BJ (cell line): ENCODE measurements around the gene FGF14. TPM values are rescaled to one million over a fixed set of nuclear protein-coding genes. Genes with fewer than 3 reads are reported as not detected.

Experiments used
- CTCF ChIA-PET: fragments of 350-600 bp; formaldehyde crosslinking; extraction: SDS; loops from one replicate; lab custom pipeline; 2021; ENCODE audit warnings: antibody characterized with exemption, inconsistent platforms; lab: Yijun Ruan, JAX
- POLR2A ChIA-PET: fragments of 300-600 bp; sonication (Branson Sonifier 250); formaldehyde crosslinking; extraction: SDS; loops from one replicate; lab custom pipeline; 2021; ENCODE audit warnings: antibody characterized with exemption; lab: Charles Lee
- DNase-seq: peaks from one replicate; pipeline ENCODE4 v3.0.0-alpha.2; 2011; ENCODE audit warnings: low read depth
- H3K27me3 ChIP-seq: 2 replicates; pipeline ENCODE4 v1.6.0; 2011; ENCODE audit warnings: low read length; ENCODE audit not compliant: control insufficient read depth, insufficient read depth
- H3K36me3 ChIP-seq: 2 replicates; pipeline ENCODE4 v1.5.1; 2011; ENCODE audit warnings: low read length; ENCODE audit not compliant: control insufficient read depth, insufficient read depth
- H3K4me3 ChIP-seq: 2 replicates; pipeline ENCODE4 v1.5.1; 2011; ENCODE audit warnings: low read depth, mild to moderate bottlenecking, control low read depth, low read length
- CTCF ChIP-seq: IDR thresholded peaks from 2 replicates; pipeline ENCODE4 v1.5.1; 2011; ENCODE audit warnings: low read depth, mild to moderate bottlenecking, control low read depth, inconsistent platforms, low read length, moderate library complexity; ENCODE audit not compliant: insufficient read depth
- polyA plus RNA-seq: library from polyadenylated mRNA; depleted of rRNA; stranded (reverse); fragments of >200 nt; gene quantifications from 2 replicates; pipeline ENCODE4 v1.2.3, GENCODE V29; 2011

The FGF14 gene
- polyA plus RNA-seq, 1 experiment: 0.01 TPM

GRCh38 chr13:101911752-101912151 is 490.1 kb downstream of the FGF14 start:
- no peaks in the 10 kb centered on the region for H3K36me3 ChIP-seq
- DNase-seq: no peak
- peaks cover 11% of the 10 kb centered on the region for H3K27me3 ChIP-seq
- ChIA-PET POLR2A (no interaction called here), CTCF (no interaction called here)
- no peak for TF ChIP-seq CTCF
- H3K4me3 ChIP-seq: no peak overlapping the region

- TF ChIP-seq CTCF: no peak
- ChIA-PET POLR2A (no interaction called here), CTCF (no interaction called here)
- no peaks in the 10 kb centered on the region for H3K27me3 ChIP-seq
- no peak for DNase-seq
- H3K36me3 ChIP-seq: no peaks in the 10 kb centered on the region
- no peak overlapping the region for H3K4me3 ChIP-seq
Observed at GRCh38 chr13:101903890-101904289, 498.0 kb downstream of the FGF14 start.

GRCh38 chr13:101898676-101899075 is 503.2 kb downstream of the FGF14 start:
- POLR2A ChIA-PET: no interaction called here
- H3K27me3 ChIP-seq: no peaks in the 10 kb centered on the region
- no peak overlapping the region for H3K4me3 ChIP-seq
- no peak for DNase-seq
- CTCF ChIA-PET: no interaction called here
- no peak for TF ChIP-seq CTCF
- no peaks in the 10 kb centered on the region for H3K36me3 ChIP-seq

- no peaks in the 10 kb centered on the region for H3K36me3 ChIP-seq
- ChIA-PET CTCF (no interaction called here), POLR2A (no interaction called here)
- no peak overlapping the region for H3K4me3 ChIP-seq
- DNase-seq: no peak
- no peaks in the 10 kb centered on the region for H3K27me3 ChIP-seq
- no peak for TF ChIP-seq CTCF
Observed at GRCh38 chr13:101896541-101896940, 505.3 kb downstream of the FGF14 start.

- Histone ChIP-seq H3K4me3 (no peak overlapping the region), H3K27me3 (no peaks in the 10 kb centered on the region), H3K36me3 (no peaks in the 10 kb centered on the region)
- no peak for TF ChIP-seq CTCF
- CTCF ChIA-PET: interaction anchor here (0.6 kb wide), 1 partner anchor 49 kb away, joined by 3 read pairs; no protein-coding TSS in a partner anchor
- no peak for DNase-seq
- POLR2A ChIA-PET: no interaction called here
Observed at GRCh38 chr13:101893021-101893420, 508.8 kb downstream of the FGF14 start.
